Measurements from ENCODE around the gene ISCA1. TPM values are rescaled to one million over a fixed set of nuclear protein-coding genes. Genes with fewer than 3 reads are reported as not detected.

Gene ISCA1
- total RNA-seq, 1 experiment from 2014 or later = 42.5 TPM

DNA sequence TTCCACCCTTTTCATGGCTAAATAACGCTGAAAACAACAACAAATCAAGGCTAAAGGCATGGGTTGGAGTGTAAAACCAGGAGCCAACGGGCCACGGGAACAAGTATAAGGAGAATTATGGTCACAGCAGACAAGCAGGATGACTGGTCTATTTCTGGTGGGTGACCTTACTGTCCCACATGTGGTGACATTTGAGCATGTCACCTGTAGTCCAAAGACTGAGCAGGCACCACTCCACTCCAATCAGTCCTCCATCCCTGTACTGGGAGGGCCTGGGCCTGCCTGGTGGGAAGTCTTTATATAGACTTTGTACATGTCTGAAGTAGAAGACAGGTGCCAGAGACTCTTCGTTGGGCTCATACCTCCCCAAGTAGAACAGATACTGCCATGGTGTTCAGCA, 59.7 kb downstream of the ISCA1 start:
- TF ChIP-seq, protein P1, sequence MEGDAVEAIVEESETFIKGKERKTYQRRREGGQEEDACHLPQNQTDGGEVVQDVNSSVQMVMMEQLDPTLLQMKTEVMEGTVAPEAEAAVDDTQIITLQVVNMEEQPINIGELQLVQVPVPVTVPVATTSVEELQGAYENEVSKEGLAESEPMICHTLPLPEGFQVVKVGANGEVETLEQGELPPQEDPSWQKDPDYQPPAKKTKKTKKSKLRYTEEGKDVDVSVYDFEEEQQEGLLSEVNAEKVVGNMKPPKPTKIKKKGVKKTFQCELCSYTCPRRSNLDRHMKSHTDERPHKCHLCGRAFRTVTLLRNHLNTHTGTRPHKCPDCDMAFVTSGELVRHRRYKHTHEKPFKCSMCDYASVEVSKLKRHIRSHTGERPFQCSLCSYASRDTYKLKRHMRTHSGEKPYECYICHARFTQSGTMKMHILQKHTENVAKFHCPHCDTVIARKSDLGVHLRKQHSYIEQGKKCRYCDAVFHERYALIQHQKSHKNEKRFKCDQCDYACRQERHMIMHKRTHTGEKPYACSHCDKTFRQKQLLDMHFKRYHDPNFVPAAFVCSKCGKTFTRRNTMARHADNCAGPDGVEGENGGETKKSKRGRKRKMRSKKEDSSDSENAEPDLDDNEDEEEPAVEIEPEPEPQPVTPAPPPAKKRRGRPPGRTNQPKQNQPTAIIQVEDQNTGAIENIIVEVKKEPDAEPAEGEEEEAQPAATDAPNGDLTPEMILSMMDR (conservative IDR thresholded peaks at IDR 0.05; ENCODE audit: low read depth, low read length) = no peak
- TF ChIP-seq EZH2 (IDR thresholded peaks at IDR 0.05; ENCODE audit: borderline replicate concordance, low read depth, low read length, poor library complexity, severe bottlenecking) = no peak
- BruUV-seq (replicated peaks) = no TSS peak
- Histone ChIP-seq H3K27ac (ENCODE audit: low read depth, low read length, poor library complexity, severe bottlenecking) (no peak overlapping the region), H3K9me3 (ENCODE audit: low read depth, low read length, poor library complexity, severe bottlenecking) (no peaks in the 10 kb centered on the region), H3K27me3 (replicated peaks; ENCODE audit: insufficient read depth, low read depth, low read length, poor library complexity) (no peaks in the 10 kb centered on the region), H3K36me3 (ENCODE audit: insufficient read depth, low read length, poor library complexity, severe bottlenecking) (no peaks in the 10 kb centered on the region), H3K4me1 (ENCODE audit: insufficient read depth, low read length, poor library complexity, severe bottlenecking) (no peaks in the 10 kb centered on the region), H3K4me3 (ENCODE audit: low read depth, low read length, poor library complexity, severe bottlenecking) (no peak overlapping the region)
- ChIA-PET POLR2A (ENCODE audit: low non-redundant PET) (no interaction called here), CTCF (no interaction called here)
- intact Hi-C loops (cut with micrococcal nuclease; ENCODE audit: unreplicated experiment) = no loop called here
- no peak for DNase-seq (ENCODE audit: low spot score)

DNA sequence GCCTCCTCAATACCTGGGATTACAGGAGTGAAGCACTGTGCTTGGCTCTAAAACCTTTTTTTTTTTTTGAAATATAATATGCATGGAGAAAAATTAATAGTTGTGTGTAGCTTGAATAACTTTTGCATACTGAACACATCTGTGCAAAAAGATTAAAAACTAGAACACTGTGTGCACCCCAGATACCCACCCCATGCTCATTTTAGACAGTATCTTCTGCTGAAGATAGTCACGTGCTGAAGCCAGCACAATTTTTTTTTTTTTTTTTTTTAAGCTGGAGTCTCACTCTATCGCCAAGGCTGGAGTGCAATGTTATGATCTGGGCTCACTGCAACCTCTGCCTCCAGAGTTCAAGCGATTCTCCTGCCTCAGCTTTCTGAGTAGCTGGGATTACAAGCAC, 62.7 kb downstream of the ISCA1 start:
- no peaks in the 10 kb centered on the region for H3K27me3 ChIP-seq (replicated peaks; ENCODE audit: insufficient read depth, low read depth, low read length, poor library complexity)
- H3K36me3 ChIP-seq (ENCODE audit: insufficient read depth, low read length, poor library complexity, severe bottlenecking) = no peaks in the 10 kb centered on the region
- H3K27ac ChIP-seq (ENCODE audit: low read depth, low read length, poor library complexity, severe bottlenecking) = no peak overlapping the region
- intact Hi-C loops (cut with micrococcal nuclease; ENCODE audit: unreplicated experiment) = no loop called here
- no TSS peak for BruUV-seq (replicated peaks)
- TF ChIP-seq EZH2 (IDR thresholded peaks at IDR 0.05; ENCODE audit: borderline replicate concordance, low read depth, low read length, poor library complexity, severe bottlenecking) = no peak
- TF ChIP-seq, protein P1 (conservative IDR thresholded peaks at IDR 0.05; ENCODE audit: low read depth, low read length) = no peak
- no peak for DNase-seq (ENCODE audit: low spot score)
- H3K9me3 ChIP-seq (ENCODE audit: low read depth, low read length, poor library complexity, severe bottlenecking) = no peaks in the 10 kb centered on the region
- H3K4me1 ChIP-seq (ENCODE audit: insufficient read depth, low read length, poor library complexity, severe bottlenecking) = no peaks in the 10 kb centered on the region
- ChIA-PET POLR2A (ENCODE audit: low non-redundant PET) (no interaction called here), CTCF (interaction anchor here (0.5 kb wide), 1 partner anchor 14 kb away, joined by 4 read pairs; no protein-coding TSS in a partner anchor)
- no peak overlapping the region for H3K4me3 ChIP-seq (ENCODE audit: low read depth, low read length, poor library complexity, severe bottlenecking)

DNA sequence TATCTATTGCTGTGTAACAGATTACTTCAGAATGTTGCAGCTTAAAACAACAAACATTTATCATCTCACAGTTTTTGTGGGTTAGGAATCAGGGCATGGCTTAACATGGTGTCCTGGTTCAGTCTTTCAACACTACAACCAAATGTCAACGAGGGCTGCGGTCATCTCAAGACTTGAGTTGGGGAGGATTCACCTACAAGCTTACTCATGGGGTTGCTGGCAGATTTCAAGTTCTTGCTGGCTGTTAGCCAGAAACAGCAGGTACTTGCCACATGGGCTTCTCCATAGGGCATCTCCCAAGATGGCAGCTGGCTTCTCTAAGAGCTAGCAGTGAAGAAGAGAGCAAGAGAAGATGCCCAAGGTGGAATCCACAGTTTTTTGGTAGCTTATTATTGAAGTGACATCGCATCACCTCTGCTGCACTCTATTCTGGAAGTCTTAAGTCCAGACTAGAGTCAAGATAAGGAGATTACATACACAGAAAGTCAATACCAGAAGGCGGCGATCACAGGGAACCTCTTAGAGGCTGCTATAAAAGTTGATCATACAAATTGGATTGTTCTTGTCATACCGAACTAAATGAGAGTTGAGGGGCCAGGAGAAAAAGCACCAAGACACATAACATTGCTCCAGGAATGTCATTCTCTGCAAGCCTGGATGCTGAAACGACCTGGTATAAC, 65.1 kb downstream of the ISCA1 start:
- DNase-seq (ENCODE audit: low spot score) = no peak
- no peak for TF ChIP-seq EZH2 (IDR thresholded peaks at IDR 0.05; ENCODE audit: borderline replicate concordance, low read depth, low read length, poor library complexity, severe bottlenecking)
- TF ChIP-seq, protein P1 (conservative IDR thresholded peaks at IDR 0.05; ENCODE audit: low read depth, low read length) = no peak
- H3K27ac ChIP-seq (ENCODE audit: low read depth, low read length, poor library complexity, severe bottlenecking) = no peak overlapping the region
- BruUV-seq (replicated peaks) = no TSS peak
- H3K9me3 ChIP-seq (ENCODE audit: low read depth, low read length, poor library complexity, severe bottlenecking) = no peaks in the 10 kb centered on the region
- intact Hi-C loops (cut with micrococcal nuclease; ENCODE audit: unreplicated experiment) = no loop called here
- ChIA-PET CTCF (no interaction called here), POLR2A (ENCODE audit: low non-redundant PET) (no interaction called here)
- no peak overlapping the region for H3K4me3 ChIP-seq (ENCODE audit: low read depth, low read length, poor library complexity, severe bottlenecking)
- no peaks in the 10 kb centered on the region for H3K4me1 ChIP-seq (ENCODE audit: insufficient read depth, low read length, poor library complexity, severe bottlenecking)
- H3K27me3 ChIP-seq (replicated peaks; ENCODE audit: insufficient read depth, low read depth, low read length, poor library complexity) = no peaks in the 10 kb centered on the region
- H3K36me3 ChIP-seq (ENCODE audit: insufficient read depth, low read length, poor library complexity, severe bottlenecking) = no peaks in the 10 kb centered on the region

Other genes starting within 250 kb of the ISCA1 start
- 84.2 and 86.1 TPM in 2 replicates for gene GOLM1, start 183.0 kb downstream of the ISCA1 start, total RNA-seq (2021)
- gene C9orf153, start 22.9 kb downstream of the ISCA1 start, total RNA-seq (2021) = 0.35 and 0.56 TPM in 2 replicates
- gene TUT7, start 71.9 kb upstream of the ISCA1 start, total RNA-seq (2021) = 18.4 and 22.7 TPM in 2 replicates